ENCODE measurements around the gene GPA33.

GPA33 gene

DNA sequence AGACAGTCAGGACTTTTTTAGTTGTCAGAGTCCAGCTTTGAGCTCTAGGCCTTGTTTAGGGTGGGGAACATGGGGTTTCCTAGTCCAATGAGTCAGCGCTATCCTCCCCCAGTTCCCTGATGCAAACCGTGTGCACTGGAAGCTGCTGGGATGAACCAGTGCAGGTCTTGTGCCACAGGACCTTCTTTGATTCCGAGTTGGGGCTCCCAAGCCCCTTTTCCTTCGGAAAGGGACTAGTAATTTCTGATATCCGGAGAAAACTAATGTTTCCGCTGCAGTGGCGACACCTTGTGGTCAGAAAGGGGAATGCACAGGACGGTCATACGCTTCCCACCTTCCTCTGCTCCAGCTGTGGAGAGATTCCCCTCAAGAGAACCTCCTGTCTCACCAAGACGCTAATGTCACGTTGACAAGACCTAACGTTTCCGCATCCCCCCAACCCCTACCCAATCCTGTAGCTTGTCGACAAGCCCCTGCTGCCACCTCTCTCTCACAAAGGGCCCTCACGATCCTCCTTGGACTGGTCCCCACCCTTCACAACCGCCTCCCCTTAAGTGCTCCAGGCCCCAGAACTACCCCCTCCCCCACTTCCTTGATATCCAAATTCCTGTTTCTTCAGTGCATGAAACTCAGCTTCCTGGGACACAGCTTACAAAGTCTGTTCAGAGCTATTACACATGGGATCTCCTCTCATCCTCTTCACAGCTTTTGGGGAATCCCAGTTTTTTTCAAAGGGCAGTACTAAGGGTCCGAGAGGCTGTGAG lies 30.9 kb downstream of the GPA33 start:
- H3K9ac ChIP-seq (ENCODE audit: low read length), result no peak overlapping the region

DNA sequence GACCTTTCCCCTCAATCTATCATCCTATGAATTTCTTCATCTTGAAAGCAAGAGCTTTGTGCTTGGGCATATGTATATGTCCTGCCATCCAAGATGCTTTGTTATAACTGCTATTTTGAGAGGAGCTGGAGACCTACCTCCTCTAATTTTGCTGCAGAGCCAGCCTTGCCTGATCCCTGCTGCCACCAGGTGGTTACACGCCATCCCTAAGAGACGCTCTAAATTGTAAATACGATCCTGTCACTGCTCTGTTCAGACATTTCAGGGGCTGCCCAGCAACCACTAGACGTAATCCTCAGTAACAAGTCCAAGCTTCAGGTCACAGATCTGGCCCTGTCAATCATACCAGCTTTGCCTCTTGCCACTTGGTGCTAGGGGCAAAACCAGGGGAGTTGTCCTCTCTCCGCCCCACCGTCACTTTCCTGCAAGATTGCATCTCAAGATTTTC lies 32.9 kb downstream of the GPA33 start:
- Histone ChIP-seq H3K27me3 (ENCODE audit: low read length) (no peaks in the 10 kb centered on the region), H3K36me3 (ENCODE audit: low read length) (no peaks in the 10 kb centered on the region), H3K4me2 (ENCODE audit: low read depth, low read length, poor library complexity, severe bottlenecking) (no peak overlapping the region), H3K27ac (ENCODE audit: low read depth, low read length) (no peak overlapping the region), H4K20me1 (ENCODE audit: low read depth, low read length) (no peaks in the 10 kb centered on the region), H3K4me3 (ENCODE audit: insufficient read depth, low read length, poor library complexity, severe bottlenecking) (no peak overlapping the region), H3K79me2 (ENCODE audit: insufficient read depth, low read length) (no peaks in the 10 kb centered on the region), H3F3A (ENCODE audit: insufficient read depth) (no peaks in the 10 kb centered on the region), H3K9ac (ENCODE audit: low read length) (no peak overlapping the region), H2AFZ (ENCODE audit: low read depth, low read length, severe bottlenecking) (no peak overlapping the region), H3K9me3 (ENCODE audit: insufficient read depth, low read length) (no peaks in the 10 kb centered on the region), H3K9me2 (replicated peaks; ENCODE audit: insufficient read depth, low read length) (no peaks in the 10 kb centered on the region)
- TF ChIP-seq EZH2phosphoT487 (conservative IDR thresholded peaks at IDR 0.05; ENCODE audit: low read length), result no peak
- TF ChIP-seq, protein P1, sequence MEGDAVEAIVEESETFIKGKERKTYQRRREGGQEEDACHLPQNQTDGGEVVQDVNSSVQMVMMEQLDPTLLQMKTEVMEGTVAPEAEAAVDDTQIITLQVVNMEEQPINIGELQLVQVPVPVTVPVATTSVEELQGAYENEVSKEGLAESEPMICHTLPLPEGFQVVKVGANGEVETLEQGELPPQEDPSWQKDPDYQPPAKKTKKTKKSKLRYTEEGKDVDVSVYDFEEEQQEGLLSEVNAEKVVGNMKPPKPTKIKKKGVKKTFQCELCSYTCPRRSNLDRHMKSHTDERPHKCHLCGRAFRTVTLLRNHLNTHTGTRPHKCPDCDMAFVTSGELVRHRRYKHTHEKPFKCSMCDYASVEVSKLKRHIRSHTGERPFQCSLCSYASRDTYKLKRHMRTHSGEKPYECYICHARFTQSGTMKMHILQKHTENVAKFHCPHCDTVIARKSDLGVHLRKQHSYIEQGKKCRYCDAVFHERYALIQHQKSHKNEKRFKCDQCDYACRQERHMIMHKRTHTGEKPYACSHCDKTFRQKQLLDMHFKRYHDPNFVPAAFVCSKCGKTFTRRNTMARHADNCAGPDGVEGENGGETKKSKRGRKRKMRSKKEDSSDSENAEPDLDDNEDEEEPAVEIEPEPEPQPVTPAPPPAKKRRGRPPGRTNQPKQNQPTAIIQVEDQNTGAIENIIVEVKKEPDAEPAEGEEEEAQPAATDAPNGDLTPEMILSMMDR (IDR thresholded peaks at IDR 0.05; ENCODE audit: insufficient read depth, low read length, poor library complexity, severe bottlenecking), result peak; percentile 17

More for the DNA sequence above, 30.9 kb downstream of the GPA33 start:
- Histone ChIP-seq H4K20me1 (ENCODE audit: low read depth, low read length) (no peaks in the 10 kb centered on the region), H3F3A (ENCODE audit: insufficient read depth) (no peaks in the 10 kb centered on the region), H3K79me2 (ENCODE audit: insufficient read depth, low read length) (no peaks in the 10 kb centered on the region), H3K9me3 (ENCODE audit: insufficient read depth, low read length) (no peaks in the 10 kb centered on the region), H3K4me3 (ENCODE audit: insufficient read depth, low read length, poor library complexity, severe bottlenecking) (no peak overlapping the region), H2AFZ (ENCODE audit: low read depth, low read length, severe bottlenecking) (peak overlapping the region; percentile 94), H3K36me3 (ENCODE audit: low read length) (no peaks in the 10 kb centered on the region), H3K9me2 (replicated peaks; ENCODE audit: insufficient read depth, low read length) (no peaks in the 10 kb centered on the region), H3K27ac (ENCODE audit: low read depth, low read length) (no peak overlapping the region), H3K4me2 (ENCODE audit: low read depth, low read length, poor library complexity, severe bottlenecking) (peak overlapping the region; percentile 6), H3K27me3 (ENCODE audit: low read length) (no peaks in the 10 kb centered on the region)
- TF ChIP-seq, protein P1 (IDR thresholded peaks at IDR 0.05; ENCODE audit: insufficient read depth, low read length, poor library complexity, severe bottlenecking), result peak; percentile 76
- TF ChIP-seq EZH2phosphoT487 (conservative IDR thresholded peaks at IDR 0.05; ENCODE audit: low read length), result no peak

DNA sequence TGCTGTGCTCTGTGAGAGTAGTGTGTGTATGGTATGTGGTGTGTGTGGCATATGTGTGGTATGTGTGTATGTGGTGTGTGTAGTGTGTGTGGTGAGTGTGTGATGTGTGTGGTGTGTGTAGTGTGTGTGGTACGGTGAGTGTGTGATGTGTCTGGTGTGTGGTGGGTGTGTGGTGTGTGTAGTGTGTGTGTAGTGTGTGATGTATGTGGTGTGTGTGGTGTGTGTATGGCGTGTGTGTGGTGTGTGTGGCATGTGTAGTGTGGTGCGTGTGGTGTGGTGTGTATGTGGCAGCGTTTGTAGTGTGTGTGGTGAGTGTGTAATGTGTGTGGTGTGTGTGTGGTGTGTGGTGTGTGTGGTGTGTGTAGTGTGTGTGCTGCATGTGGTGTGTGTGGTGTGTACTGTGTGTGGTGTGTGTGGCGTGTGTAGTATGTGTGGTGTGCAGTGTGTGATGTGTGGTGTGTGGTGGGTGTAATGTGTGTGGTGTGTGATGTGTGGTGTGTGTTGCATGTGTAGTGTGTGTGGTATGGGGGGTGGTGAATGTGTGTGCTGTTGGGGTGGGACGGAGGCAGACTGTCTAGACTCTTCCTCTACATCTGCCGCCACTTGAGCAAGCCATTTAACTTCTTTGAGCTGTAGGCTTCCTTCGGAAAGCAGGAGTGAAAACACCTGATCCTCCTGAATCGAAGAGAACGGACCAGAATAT lies 33.5 kb downstream of the GPA33 start:
- no peak overlapping the region for H3K4me3 ChIP-seq (ENCODE audit: insufficient read depth, low read length, poor library complexity, severe bottlenecking)
- TF ChIP-seq, protein P1 (IDR thresholded peaks at IDR 0.05; ENCODE audit: insufficient read depth, low read length, poor library complexity, severe bottlenecking), result no peak
- TF ChIP-seq EZH2phosphoT487 (conservative IDR thresholded peaks at IDR 0.05; ENCODE audit: low read length), result no peak
- H3K9ac ChIP-seq (ENCODE audit: low read length), result no peak overlapping the region
- H3K4me2 ChIP-seq (ENCODE audit: low read depth, low read length, poor library complexity, severe bottlenecking), result no peak overlapping the region
- no peaks in the 10 kb centered on the region for H3K36me3 ChIP-seq (ENCODE audit: low read length)
- no peaks in the 10 kb centered on the region for H3K9me3 ChIP-seq (ENCODE audit: insufficient read depth, low read length)
- H2AFZ ChIP-seq (ENCODE audit: low read depth, low read length, severe bottlenecking), result no peak overlapping the region
- no peaks in the 10 kb centered on the region for H3F3A ChIP-seq (ENCODE audit: insufficient read depth)
- no peak overlapping the region for H3K27ac ChIP-seq (ENCODE audit: low read depth, low read length)
- no peaks in the 10 kb centered on the region for H3K27me3 ChIP-seq (ENCODE audit: low read length)
- H3K9me2 ChIP-seq (replicated peaks; ENCODE audit: insufficient read depth, low read length), result no peaks in the 10 kb centered on the region
- H3K79me2 ChIP-seq (ENCODE audit: insufficient read depth, low read length), result no peaks in the 10 kb centered on the region
- H4K20me1 ChIP-seq (ENCODE audit: low read depth, low read length), result no peaks in the 10 kb centered on the region

Measured in SU-DHL-6 (cell line).